Activated naive CD4-positive, alpha-beta T cell treated with anti-CD3 and anti-CD28 coated beads, Interleukin-2, amount 50 U/mL, for 16 hours (primary cell): Measurements from ENCODE around the gene PBX2.

Experiments
- DNase-seq: peaks from one replicate; pipeline ENCODE4 v3.0.0-alpha.2; 2020

Gene PBX2

GRCh38 chr6:32168807-32169591, 21.0 kb downstream of the PBX2 start:
- DNase-seq, result no peak

GRCh38 chr6:32168350-32168749, 21.7 kb downstream of the PBX2 start:
- DNase-seq, result no peak

GRCh38 chr6:32167761-32168262, 22.2 kb downstream of the PBX2 start:
- DNase-seq, result no peak

GRCh38 chr6:32167154-32167760, 22.7 kb downstream of the PBX2 start:
- DNase-seq, result no peak

GRCh38 chr6:32166411-32167061, 23.5 kb downstream of the PBX2 start:
- no peak for DNase-seq

GRCh38 chr6:32164295-32164694, 25.7 kb downstream of the PBX2 start, which contains the start of gene EGFL8:
TSS of gene EGFL8 (plus strand) at chr6:32164595. CDS start at chr6:32166166, 1,571 bp downstream.
- no peak for DNase-seq

GRCh38 chr6:32163559-32164258, 26.3 kb downstream of the PBX2 start:
- DNase-seq, result no peak

- DNase-seq, result no peak
Measured at GRCh38 chr6:32158052-32158451, 31.9 kb downstream of the PBX2 start.

GRCh38 chr6:32156891-32157290, 33.1 kb downstream of the PBX2 start:
- no peak for DNase-seq

GRCh38 chr6:32154514-32155161, 35.4 kb downstream of the PBX2 start:
- peak; percentile 60 for DNase-seq

- DNase-seq, result peak; percentile 76
Measured at GRCh38 chr6:32153564-32154513, 36.2 kb downstream of the PBX2 start, which contains the start of gene PPT2. TSS of gene PPT2 (plus strand) at chr6:32154141. CDS start at chr6:32154595, 454 bp downstream.

- no peak for DNase-seq
Measured at GRCh38 chr6:32152769-32153563, 37.0 kb downstream of the PBX2 start.

GRCh38 chr6:32151863-32152768, 37.9 kb downstream of the PBX2 start, which contains the start of gene PRRT1:
TSS of gene PRRT1 (minus strand) at chr6:32151939. CDS start at chr6:32151827, 112 bp downstream.
- no peak for DNase-seq

- no peak for DNase-seq
Measured at GRCh38 chr6:32151181-32151862, 38.7 kb downstream of the PBX2 start.

- no peak for DNase-seq
Measured at GRCh38 chr6:32149932-32150870, 39.8 kb downstream of the PBX2 start.

- no peak for DNase-seq
Measured at GRCh38 chr6:32149092-32149755, 40.8 kb downstream of the PBX2 start.
